Spleen (tissue), 11 donors: ENCODE data around the gene SERINC3. TPM values are rescaled to one million over a fixed set of nuclear protein-coding genes. Genes with fewer than 3 reads are reported as not detected.

Source experiments
- polyA plus RNA-seq, 3 donors: library from polyadenylated mRNA; stranded (reverse); fragments of 200-250 nt; gene quantifications; one replicate each; pipeline ENCODE4 v1.2.1, GENCODE V29; 2013
- small RNA-seq, 4 donors: library from RNA; depleted of rRNA; stranded (forward); fragments of <200 nt; gene quantifications; one replicate each; pipeline ENCODE3, GENCODE V24; 2016
- total RNA-seq, 7 donors: library from RNA; depleted of rRNA in 3 of 7; stranded (reverse); fragments of >200 nt in 3 of 7; fragmentation: NEBNext Ultra II Directional in 4 of 7; extraction: Animal tissue kit (Norgen Biotek cat#: 25700) in 4 of 7; gene quantifications; one replicate each; pipeline versions ENCODE4 v1.1.0 to v1.2.1, GENCODE V29; 2016 to 2021
- donor health status: healthy with polysubstance abuse.
- donor health status: DM: no; HTN: no; CAD: no; lungs with moderate emphysema.
- donor health status: DM: no; HTN: no; CAD: no.
- donor health status: Bipolar disorder and iron deficiency.
- donor health status: healthy.
- donor health status: DM: no; HTN: no; CAD: no.
- donor health status: DM: yes; HTN: yes; CAD: no.

Gene SERINC3
- total and polyA plus RNA-seq, 10 donors: 14.5 to 117 (median 85.5) TPM

Small RNA genes lying within 50 kb of the gene (small RNA-seq; reads per million reads assigned to genes)
- gene RPL37AP1: 0 to 0.08 (median 0) reads per million in 4 donors

Other genes with a start within 250 kb of the SERINC3 start
- gene FITM2, start 210.9 kb downstream of the SERINC3 start, total RNA-seq: 1 to 10 TPM; 3.4 to 5.7 (median 5.1) TPM
- 1 to 10 TPM; 1.0 to 1.6 (median 1.1) TPM for gene FITM2, start 210.9 kb downstream of the SERINC3 start, polyA plus RNA-seq
- not detected for gene R3HDML, start 185.0 kb downstream of the SERINC3 start, total RNA-seq
- not detected for gene R3HDML, start 185.0 kb downstream of the SERINC3 start, polyA plus RNA-seq
- gene HNF4A, start 166.4 kb downstream of the SERINC3 start, total RNA-seq: not detected
- under 1 TPM in 1 of 3 donors, not detected in 2; 0.03 TPM for gene HNF4A, start 166.4 kb downstream of the SERINC3 start, polyA plus RNA-seq
- 10 to 100 TPM; 11.1 to 16.3 (median 12.3) TPM for gene TTPAL, start 46.2 kb downstream of the SERINC3 start, total RNA-seq
- gene TTPAL, start 46.2 kb downstream of the SERINC3 start, polyA plus RNA-seq: 1 to 10 TPM; 3.5 to 5.9 (median 3.7) TPM
- gene PKIG, start 60.5 kb upstream of the SERINC3 start, total RNA-seq: 10 to 100 TPM; 37.5 to 82.6 (median 47.6) TPM
- 10 to 100 TPM; 64.6 to 82.1 (median 74.9) TPM for gene PKIG, start 60.5 kb upstream of the SERINC3 start, polyA plus RNA-seq
- gene ADA, start 129.6 kb upstream of the SERINC3 start, total RNA-seq: 10 to 100 TPM; 18.8 to 30.4 (median 21.0) TPM
- gene ADA, start 129.6 kb upstream of the SERINC3 start, polyA plus RNA-seq: 10 to 100 TPM; 14.8 to 25.0 (median 24.1) TPM
- 1 to 10 TPM in 4 of 7 donors, under 1 TPM in 2, not detected in 1; 0.51 to 7.4 (median 1.5) TPM for gene CCN5, start 193.3 kb upstream of the SERINC3 start, total RNA-seq
- gene CCN5, start 193.3 kb upstream of the SERINC3 start, polyA plus RNA-seq: 10 to 100 TPM in 1 of 3 donors, 1 to 10 TPM in 2; 1.3 to 10.6 (median 5.7) TPM
- gene KCNK15, start 223.8 kb upstream of the SERINC3 start, total RNA-seq: under 1 TPM in 5 of 7 donors, not detected in 2; 0.17 to 0.92 (median 0.47) TPM
- under 1 TPM in 2 of 3 donors, not detected in 1; 0.06 to 0.08 TPM for gene KCNK15, start 223.8 kb upstream of the SERINC3 start, polyA plus RNA-seq